Measurements from ENCODE around the gene RASGRF1.

Gene RASGRF1

GRCh38 chr15:79067072-79067833, 23.3 kb downstream of the RASGRF1 start:
- DNase-seq = no peak
- ATAC-seq (replicated peaks) = no peak
- H3K9me3 Mint-ChIP-seq = no peaks in the 10 kb centered on the region
- H3K27ac Mint-ChIP-seq = no peak overlapping the region
- no peaks in the 10 kb centered on the region for H3K36me3 Mint-ChIP-seq
- H3K4me1 Mint-ChIP-seq = peaks cover 14% of the 10 kb centered on the region in 2 donors
- peaks cover 7 to 20% of the 10 kb centered on the region in 2 donors for H3K27me3 Mint-ChIP-seq
- no peak overlapping the region for H3K4me3 Mint-ChIP-seq

DNA sequence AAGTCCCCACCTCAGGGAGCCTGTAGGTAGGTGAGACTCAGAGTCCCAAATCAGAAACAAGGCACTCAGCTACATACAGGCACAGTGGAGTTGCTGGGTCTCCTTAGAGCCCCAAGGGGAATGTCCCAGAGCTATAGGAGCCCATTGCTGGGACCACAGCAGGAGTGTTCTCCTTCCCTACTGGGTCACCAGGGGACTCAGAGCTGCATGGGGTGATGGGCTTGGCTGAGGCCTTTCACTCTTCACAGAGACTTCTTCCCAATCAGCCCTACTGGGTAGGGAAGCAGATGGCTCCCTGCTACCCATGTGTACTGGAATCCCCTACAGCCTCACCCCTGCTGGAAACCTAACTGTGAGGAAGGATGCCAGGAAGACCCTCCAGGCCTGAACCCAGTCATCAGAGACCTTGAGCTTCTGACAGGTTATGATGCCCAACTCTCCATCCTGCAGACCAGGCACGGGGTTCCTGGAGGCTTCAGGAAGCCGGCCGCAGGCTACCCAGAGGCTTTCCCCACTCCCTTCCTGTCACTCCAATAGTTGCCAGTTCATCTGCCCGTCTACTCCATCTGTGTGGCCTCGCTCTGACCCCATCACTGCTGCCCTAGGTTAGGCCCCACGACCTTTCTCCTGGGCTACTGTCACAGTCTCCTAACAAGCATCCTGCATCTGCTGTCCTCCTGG, 24.0 kb downstream of the RASGRF1 start:
- peaks cover 7 to 15% of the 10 kb centered on the region in 2 donors for H3K27me3 Mint-ChIP-seq
- H3K36me3 Mint-ChIP-seq = no peaks in the 10 kb centered on the region
- peaks cover 14% of the 10 kb centered on the region in 2 donors for H3K4me1 Mint-ChIP-seq
- no peak for DNase-seq
- no peak for ATAC-seq (replicated peaks)
- no peak overlapping the region for H3K4me3 Mint-ChIP-seq
- H3K9me3 Mint-ChIP-seq = no peaks in the 10 kb centered on the region
- H3K27ac Mint-ChIP-seq = no peak overlapping the region

DNA sequence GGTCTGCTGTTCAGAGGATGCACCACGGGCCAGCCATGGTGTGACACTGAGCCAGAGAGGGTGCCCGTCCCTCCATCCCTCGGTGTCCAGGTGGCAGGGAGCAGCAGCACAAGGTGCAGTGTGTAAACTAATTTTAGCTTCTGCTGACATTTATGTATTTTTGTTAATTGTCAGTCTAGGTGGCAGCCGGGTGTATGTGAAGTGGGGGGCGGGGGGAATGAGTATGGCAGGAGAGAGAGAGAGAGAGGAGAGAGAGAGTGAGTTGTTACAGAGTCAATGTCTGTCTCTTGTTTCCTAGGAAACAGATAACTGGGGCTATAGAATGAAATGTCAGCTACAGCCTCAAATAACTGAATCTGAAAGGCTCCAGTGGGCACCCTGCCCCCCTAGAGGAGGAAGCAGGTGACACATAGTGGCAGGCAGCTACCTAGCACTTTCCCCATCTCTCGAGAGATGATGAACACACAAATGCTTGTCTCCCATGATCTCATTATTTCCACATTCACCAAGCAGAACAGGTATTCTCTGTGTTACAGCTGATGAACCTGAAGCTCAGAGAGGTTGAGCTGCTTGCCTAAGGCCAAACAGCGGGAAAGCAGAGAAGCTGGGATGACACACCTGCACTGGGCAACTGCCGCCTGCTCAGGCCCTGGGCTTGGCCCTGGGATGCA, 24.7 kb downstream of the RASGRF1 start:
- Mint-ChIP-seq H3K27ac (no peak overlapping the region), H3K4me1 (peaks cover 14% of the 10 kb centered on the region in 2 donors), H3K4me3 (no peak overlapping the region), H3K9me3 (no peaks in the 10 kb centered on the region), H3K27me3 (peaks cover 8 to 14% of the 10 kb centered on the region in 2 donors), H3K36me3 (no peaks in the 10 kb centered on the region)
- DNase-seq (no peak), ATAC-seq (replicated peaks) (peak; percentile 87 to 89)

DNA sequence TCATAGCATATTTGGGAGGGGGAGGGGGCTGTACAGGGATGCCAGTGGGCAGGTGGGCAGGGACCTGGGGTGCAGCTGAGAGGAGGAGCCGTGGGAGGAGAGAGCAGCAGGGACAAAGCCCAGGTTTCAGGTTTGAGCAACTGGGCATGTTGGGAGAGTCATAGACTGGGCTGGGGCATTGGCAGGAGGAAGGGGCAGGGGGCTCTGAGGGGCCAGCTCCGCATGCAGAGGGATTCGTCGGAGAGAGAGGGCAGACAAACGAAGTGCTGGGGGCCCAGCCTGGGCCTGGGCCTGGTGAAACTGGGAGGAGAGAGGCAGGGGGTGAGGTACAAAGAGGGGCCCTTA, 25.2 kb downstream of the RASGRF1 start:
- no peak for ATAC-seq (replicated peaks)
- no peak for DNase-seq
- Mint-ChIP-seq H3K9me3 (no peaks in the 10 kb centered on the region), H3K4me3 (no peak overlapping the region), H3K4me1 (peaks cover 14% of the 10 kb centered on the region in 2 donors), H3K36me3 (no peaks in the 10 kb centered on the region), H3K27ac (peak overlapping the region; percentile 20), H3K27me3 (peaks cover 13 to 14% of the 10 kb centered on the region in 2 donors)

DNA sequence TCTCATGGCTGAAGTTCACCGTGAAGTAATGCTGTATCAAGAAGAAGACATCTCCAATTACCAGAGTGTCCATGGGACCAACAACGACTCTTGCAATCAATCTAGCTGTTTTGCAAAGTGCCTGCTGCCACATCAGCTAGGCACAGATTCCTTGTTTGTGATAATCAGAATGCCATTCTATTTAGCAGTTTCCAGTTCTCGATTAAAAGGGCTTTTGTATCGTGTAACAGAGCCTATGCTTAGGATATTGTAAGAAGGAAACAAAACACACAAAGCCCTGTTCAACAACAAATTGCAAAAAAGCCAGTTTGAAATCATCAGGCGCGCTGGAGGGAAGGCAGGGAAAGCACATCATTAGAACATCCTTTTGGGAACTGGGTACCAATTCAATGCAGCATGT, 26.1 kb downstream of the RASGRF1 start:
- DNase-seq = no peak
- Mint-ChIP-seq H3K27me3 (peaks cover 16 to 18% of the 10 kb centered on the region in 2 donors), H3K4me1 (peaks cover 14% of the 10 kb centered on the region in 2 donors), H3K27ac (no peak overlapping the region), H3K9me3 (no peaks in the 10 kb centered on the region), H3K4me3 (no peak overlapping the region), H3K36me3 (no peaks in the 10 kb centered on the region)
- ATAC-seq (replicated peaks) = no peak

DNA sequence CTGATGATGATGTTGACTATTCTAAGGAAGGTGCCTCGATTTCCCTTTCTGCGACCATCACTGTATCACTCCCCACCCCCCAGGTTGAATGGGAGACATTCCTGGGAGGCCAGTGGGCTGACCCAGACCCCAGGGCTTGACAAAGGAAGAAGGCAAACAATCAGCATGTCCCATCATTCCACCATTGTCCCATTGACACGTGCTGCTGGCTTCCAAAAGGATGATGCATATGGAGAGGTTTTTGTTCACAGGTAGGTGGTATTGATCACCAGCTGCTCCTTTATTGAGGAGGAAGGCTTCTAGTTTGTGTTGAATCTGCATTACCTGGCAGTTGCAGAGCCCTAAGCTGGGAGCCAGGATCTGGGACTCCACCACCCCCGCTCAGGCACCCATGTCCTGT, 30.4 kb downstream of the RASGRF1 start:
- ATAC-seq (replicated peaks) (no peak), DNase-seq (no peak)
- Mint-ChIP-seq H3K4me1 (peaks cover 3 to 4% of the 10 kb centered on the region in 2 donors), H3K4me3 (no peak overlapping the region), H3K27me3 (peaks cover 35 to 43% of the 10 kb centered on the region in 2 donors), H3K27ac (no peak overlapping the region), H3K36me3 (peaks cover 0 to 7% of the 10 kb centered on the region in 2 donors), H3K9me3 (no peaks in the 10 kb centered on the region)

- Mint-ChIP-seq H3K4me3 (no peak overlapping the region), H3K9me3 (no peaks in the 10 kb centered on the region), H3K4me1 (no peaks in the 10 kb centered on the region), H3K27ac (no peak overlapping the region), H3K27me3 (peaks cover 36 to 50% of the 10 kb centered on the region in 2 donors), H3K36me3 (peaks cover 0 to 7% of the 10 kb centered on the region in 2 donors)
- DNase-seq (no peak), ATAC-seq (replicated peaks) (no peak)
Observed at GRCh38 chr15:79059081-79059572, 31.5 kb downstream of the RASGRF1 start.

- Mint-ChIP-seq H3K4me3 (no peak overlapping the region), H3K27me3 (peaks cover 34 to 54% of the 10 kb centered on the region in 2 donors), H3K4me1 (no peaks in the 10 kb centered on the region), H3K27ac (no peak overlapping the region), H3K36me3 (peaks cover 0 to 7% of the 10 kb centered on the region in 2 donors), H3K9me3 (no peaks in the 10 kb centered on the region)
- ATAC-seq (replicated peaks) = no peak
- no peak for DNase-seq
Observed at GRCh38 chr15:79058260-79058850, 32.2 kb downstream of the RASGRF1 start.

GRCh38 chr15:79057050-79057449, 33.5 kb downstream of the RASGRF1 start:
- no peaks in the 10 kb centered on the region for H3K9me3 Mint-ChIP-seq
- peaks cover 0 to 10% of the 10 kb centered on the region in 2 donors for H3K36me3 Mint-ChIP-seq
- no peak overlapping the region for H3K27ac Mint-ChIP-seq
- H3K27me3 Mint-ChIP-seq = peaks cover 34 to 55% of the 10 kb centered on the region in 2 donors
- no peak for DNase-seq
- H3K4me3 Mint-ChIP-seq = no peak overlapping the region
- no peaks in the 10 kb centered on the region for H3K4me1 Mint-ChIP-seq
- no peak for ATAC-seq (replicated peaks)

DNA sequence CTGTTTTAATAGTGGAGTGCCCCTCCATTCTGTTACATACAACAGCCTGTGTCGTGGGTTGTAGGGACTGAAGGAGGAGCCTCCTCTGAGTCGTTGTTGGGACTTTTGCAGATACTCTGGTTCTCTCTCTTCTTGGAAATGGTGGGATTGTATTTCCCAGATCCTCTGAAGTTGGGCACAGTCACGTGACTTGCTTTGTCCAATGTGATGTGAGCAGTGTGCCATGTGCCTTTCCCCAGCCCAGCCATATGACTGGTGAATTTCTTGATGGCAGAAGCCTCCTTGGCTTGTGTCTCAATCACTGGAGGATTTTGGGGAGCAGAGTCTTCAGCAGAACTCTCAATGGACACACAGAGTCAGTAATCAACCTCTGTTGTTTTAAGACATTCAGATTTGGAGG, 36.2 kb downstream of the RASGRF1 start:
- H3K27ac Mint-ChIP-seq = no peak overlapping the region
- H3K36me3 Mint-ChIP-seq = peaks cover 0 to 10% of the 10 kb centered on the region in 2 donors
- ATAC-seq (replicated peaks) (no peak), DNase-seq (no peak)
- H3K4me3 Mint-ChIP-seq = no peak overlapping the region
- no peaks in the 10 kb centered on the region for H3K4me1 Mint-ChIP-seq
- no peaks in the 10 kb centered on the region for H3K9me3 Mint-ChIP-seq
- H3K27me3 Mint-ChIP-seq = peaks cover 32 to 42% of the 10 kb centered on the region in 2 donors

GRCh38 chr15:79053894-79054293, 36.7 kb downstream of the RASGRF1 start:
- Mint-ChIP-seq H3K4me1 (no peaks in the 10 kb centered on the region), H3K27me3 (peaks cover 33 to 40% of the 10 kb centered on the region in 2 donors), H3K27ac (no peak overlapping the region), H3K36me3 (peaks cover 0 to 10% of the 10 kb centered on the region in 2 donors), H3K9me3 (no peaks in the 10 kb centered on the region), H3K4me3 (no peak overlapping the region)
- DNase-seq = no peak
- ATAC-seq (replicated peaks) = no peak

DNA sequence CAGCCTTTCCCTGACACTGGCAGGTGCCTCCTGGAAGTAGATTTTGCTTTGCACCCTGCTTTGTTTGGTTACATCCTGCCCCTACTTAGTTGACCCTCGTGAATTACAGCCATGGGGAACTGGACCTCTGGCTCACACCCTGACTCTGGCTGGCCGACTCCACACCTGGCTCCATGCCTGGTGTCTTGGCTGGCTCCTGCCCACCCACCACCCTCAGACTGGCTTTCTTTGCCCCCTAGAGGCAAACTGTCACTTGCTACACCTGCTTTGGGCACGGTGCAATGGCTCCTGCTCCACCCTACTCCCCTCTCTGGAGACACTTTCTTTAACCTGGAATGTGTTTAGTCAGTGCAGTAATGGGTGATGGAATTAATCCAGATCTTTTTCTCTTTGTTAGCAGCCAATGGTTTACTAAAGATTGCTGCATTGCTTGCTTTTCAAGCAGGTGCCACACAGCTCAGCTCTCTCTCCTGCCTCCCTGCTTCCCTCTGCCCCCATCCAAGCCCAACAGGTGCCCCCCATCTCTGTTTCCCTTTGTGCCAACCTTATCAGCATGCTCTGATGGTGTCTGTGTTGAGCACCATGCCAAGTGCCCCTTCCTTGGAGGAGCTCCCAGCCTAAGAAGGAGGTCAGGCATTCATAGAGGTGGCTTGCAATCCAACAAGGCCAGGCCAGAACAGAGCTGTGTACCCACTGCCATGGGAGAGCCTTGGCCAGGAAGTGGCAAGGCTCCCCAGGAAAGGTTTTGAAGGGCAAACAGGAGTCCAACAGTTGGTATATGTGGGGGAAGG, 38.4 kb downstream of the RASGRF1 start:
- Mint-ChIP-seq H3K36me3 (peaks cover 0 to 10% of the 10 kb centered on the region in 2 donors), H3K4me1 (no peaks in the 10 kb centered on the region), H3K4me3 (no peak overlapping the region), H3K27ac (no peak overlapping the region), H3K9me3 (no peaks in the 10 kb centered on the region), H3K27me3 (peaks cover 31 to 44% of the 10 kb centered on the region in 2 donors)
- no peak for DNase-seq
- no peak for ATAC-seq (replicated peaks)

DNA sequence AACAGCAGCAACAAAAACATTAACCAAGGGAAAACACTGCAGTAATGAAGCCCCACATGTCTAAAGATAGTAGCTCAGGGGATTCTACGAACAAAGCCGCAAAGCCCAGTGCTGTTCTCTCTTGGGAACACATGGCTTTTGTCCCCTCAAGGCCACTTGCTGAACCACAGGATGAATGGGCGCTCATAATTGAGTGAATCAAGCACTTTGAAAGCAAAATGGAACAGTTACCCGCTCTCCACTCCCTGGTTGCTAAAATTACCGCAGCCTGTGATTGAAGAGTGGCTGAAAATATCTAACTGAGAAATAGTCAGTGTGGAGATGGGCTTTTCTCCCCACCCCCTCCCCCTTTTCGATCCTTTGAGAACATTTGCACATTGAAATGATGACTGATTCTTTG, 39.6 kb downstream of the RASGRF1 start:
- Mint-ChIP-seq H3K4me3 (no peak overlapping the region), H3K27ac (no peak overlapping the region), H3K27me3 (peaks cover 25 to 37% of the 10 kb centered on the region in 2 donors), H3K36me3 (peaks cover 0 to 6% of the 10 kb centered on the region in 2 donors), H3K9me3 (no peaks in the 10 kb centered on the region), H3K4me1 (no peaks in the 10 kb centered on the region)
- no peak for ATAC-seq (replicated peaks)
- no peak for DNase-seq

Data from stimulated activated naive B cell treated with anti-CD40 and anti-IgM and Interleukin-4, amounts not matched to agents 10 μg/mL and 1 μg/mL and 100 μg/mL, for 72 hours (primary cell).